AG10803 (cell line): ENCODE measurements around the gene GRID1.

Source experiments
- DNase-seq: peaks from one replicate; pipeline ENCODE4 v3.0.0; 2010; ENCODE audit warnings: low read depth
- H3K4me3 ChIP-seq: 2 replicates; pipeline ENCODE4 v1.5.1; 2011; ENCODE audit warnings: mild to moderate bottlenecking, low read length, control low read depth
- TF ChIP-seq, protein P1 (sequence below): conservative IDR thresholded peaks from 2 replicates; pipeline ENCODE4 v1.5.1; 2011; ENCODE audit warnings: mild to moderate bottlenecking, low read length, control low read depth, inconsistent platforms

The GRID1 gene

DNA sequence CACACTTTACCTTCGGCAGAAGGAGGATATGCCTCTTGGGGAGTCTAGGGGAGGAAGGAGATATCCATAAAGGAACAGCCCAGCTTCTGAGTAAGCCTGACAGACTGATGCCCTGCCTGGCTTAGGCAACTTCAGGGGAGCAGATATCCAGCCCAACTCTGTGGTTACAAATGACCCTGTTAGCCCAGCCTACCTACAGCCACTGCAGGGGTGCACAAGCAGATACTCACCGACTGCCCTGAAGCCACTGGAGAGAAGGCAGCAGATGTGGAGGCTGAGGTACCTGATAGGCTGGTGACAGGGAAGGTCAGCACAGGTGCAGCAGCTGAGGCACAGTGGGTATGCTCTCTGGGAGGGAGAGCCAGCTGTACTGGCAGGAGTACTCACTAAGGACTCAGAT, 770.2 kb downstream of the GRID1 start:
- no peak overlapping the region for H3K4me3 ChIP-seq
- TF ChIP-seq, protein P1, sequence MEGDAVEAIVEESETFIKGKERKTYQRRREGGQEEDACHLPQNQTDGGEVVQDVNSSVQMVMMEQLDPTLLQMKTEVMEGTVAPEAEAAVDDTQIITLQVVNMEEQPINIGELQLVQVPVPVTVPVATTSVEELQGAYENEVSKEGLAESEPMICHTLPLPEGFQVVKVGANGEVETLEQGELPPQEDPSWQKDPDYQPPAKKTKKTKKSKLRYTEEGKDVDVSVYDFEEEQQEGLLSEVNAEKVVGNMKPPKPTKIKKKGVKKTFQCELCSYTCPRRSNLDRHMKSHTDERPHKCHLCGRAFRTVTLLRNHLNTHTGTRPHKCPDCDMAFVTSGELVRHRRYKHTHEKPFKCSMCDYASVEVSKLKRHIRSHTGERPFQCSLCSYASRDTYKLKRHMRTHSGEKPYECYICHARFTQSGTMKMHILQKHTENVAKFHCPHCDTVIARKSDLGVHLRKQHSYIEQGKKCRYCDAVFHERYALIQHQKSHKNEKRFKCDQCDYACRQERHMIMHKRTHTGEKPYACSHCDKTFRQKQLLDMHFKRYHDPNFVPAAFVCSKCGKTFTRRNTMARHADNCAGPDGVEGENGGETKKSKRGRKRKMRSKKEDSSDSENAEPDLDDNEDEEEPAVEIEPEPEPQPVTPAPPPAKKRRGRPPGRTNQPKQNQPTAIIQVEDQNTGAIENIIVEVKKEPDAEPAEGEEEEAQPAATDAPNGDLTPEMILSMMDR = no peak

DNA sequence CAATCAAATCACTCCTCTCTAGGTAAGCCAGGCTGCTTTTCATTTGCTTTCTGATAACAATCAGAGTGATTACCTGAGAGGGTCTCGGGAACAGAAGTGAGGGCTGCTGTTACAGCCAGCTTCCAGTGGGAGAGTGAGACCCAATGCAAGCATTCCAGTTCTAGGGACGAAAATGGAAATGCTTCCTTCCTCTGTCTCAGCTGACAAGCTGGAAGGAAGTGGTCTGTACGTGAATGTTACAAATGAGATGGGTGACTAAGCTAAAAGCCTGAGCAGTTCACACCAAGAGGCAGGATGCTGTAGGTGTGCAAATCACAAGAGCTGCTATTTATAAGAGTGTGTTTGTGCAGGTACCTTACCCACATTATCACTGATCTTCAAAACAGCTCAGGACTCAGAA, 772.4 kb downstream of the GRID1 start:
- DNase-seq = no peak
- TF ChIP-seq, protein P1 = no peak
- no peak overlapping the region for H3K4me3 ChIP-seq

More for the DNA sequence above, 770.2 kb downstream of the GRID1 start:
- no peak for DNase-seq

DNA sequence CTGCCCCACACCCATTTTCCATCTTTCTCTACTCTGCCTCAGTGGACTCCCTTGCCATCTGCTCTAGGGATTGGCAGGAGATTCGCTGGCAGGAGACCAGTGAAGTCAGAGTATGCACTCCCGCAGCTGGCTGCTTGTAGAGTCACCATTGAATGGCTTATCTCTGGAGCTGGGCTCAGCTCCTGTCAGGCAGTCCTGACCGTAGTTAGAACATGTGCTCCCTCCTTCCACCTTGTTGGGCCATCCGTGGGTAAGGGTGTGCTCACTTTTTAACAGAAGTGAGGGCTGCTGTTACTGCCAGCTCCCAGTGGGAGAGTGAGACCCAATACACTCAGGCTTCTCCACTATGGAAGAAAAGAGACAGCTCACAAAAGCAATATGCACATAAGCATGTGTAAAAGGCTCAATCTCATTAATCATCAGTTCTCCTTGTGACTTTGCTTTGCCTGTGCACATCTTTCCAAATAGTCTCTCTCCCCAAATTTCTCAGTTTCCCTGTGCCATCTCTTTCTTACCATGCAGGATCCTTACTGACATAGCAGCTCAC, 773.3 kb downstream of the GRID1 start:
- no peak for DNase-seq

DNA sequence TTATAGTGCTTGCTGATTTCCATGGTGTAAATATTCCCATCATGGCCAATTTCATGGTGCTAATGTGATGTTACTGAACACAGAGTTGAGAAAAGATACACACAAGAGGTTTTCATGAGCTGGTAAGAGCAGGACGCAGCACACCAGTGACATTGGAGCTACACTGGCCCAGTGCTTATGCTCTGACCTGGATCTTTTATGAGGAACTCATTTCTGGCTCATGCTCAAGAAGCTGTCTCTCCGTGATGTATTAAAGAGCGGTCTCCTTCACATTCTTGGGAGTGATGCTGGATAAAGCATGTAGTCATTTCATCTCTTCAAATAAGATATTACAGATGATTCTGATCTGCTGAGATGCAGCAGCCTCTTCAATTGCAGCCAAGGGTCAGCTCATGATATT, 785.2 kb downstream of the GRID1 start:
- TF ChIP-seq, protein P1 = no peak
- DNase-seq = no peak
- H3K4me3 ChIP-seq = no peak overlapping the region

More for the DNA sequence above, 773.3 kb downstream of the GRID1 start:
- TF ChIP-seq, protein P1 = no peak
- no peak overlapping the region for H3K4me3 ChIP-seq

DNA sequence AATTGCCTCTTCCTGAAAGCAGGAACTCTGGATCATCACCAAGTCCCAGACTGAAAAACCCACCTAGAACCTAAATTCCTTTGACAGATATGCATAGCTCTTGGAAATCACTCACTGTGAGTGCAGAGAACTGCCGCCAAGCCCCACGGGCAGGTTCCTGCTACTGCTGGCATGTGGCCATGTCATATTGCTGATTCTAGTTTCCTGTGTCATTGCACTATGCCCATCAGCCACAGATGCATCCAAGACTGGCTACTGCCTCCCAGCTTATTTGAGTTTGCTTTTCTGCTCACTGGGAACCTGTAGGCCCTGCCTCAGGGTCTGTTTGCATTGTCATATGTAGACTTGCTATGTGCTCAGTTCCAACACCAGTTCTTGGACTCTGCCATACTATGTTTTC, 786.0 kb downstream of the GRID1 start:
- TF ChIP-seq, protein P1 = no peak
- no peak for DNase-seq
- no peak overlapping the region for H3K4me3 ChIP-seq

DNA sequence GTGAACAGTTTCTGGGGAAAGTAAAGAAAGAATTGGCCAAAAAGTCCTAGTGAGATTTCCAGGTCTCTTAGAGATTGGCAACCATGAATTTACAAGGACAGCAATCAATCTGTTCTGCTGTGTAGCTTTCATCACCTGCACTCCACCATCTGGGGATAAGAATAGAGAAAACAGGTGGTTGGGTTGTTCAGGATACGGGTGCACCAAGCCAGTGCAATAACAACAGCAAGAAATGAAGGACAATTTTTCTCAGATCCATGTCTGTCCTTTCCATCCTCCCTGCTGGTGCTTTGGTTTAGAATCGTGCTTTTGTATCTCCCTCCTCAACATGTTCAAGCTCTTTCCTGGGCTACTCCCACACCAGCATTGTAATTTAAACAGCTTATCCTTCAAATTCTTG, 787.7 kb downstream of the GRID1 start:
- H3K4me3 ChIP-seq = no peak overlapping the region
- TF ChIP-seq, protein P1 = no peak
- no peak for DNase-seq

DNA sequence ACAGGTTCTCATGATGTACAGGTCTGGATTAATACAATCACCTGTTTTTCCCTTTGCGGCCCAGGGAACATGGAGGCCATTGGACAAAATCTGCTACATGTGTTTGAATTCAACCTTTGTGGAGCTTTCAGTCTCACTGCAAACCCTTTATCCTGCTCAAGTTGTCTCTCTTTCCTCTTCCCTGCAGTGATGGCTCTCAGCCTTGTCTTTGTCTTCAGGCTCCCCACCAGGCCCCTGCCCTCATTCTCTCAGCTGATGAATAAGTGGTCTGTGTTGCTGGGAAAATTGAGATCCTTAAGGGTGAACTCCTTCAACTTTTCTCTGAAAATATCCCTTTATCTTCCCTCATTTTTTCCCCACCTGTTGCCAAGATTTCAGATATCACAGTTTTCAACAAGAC, 791.2 kb downstream of the GRID1 start:
- H3K4me3 ChIP-seq = no peak overlapping the region
- no peak for DNase-seq
- TF ChIP-seq, protein P1 = no peak
